BLaER1 (cell line): ENCODE measurements around the gene SCT.

Source experiments
- H3K27ac ChIP-seq: shearing (Covaris generic); formaldehyde crosslinking; 2 replicates; pipeline ENCODE4 v1.8.1; 2022
- H3K27me3 ChIP-seq: shearing (Covaris generic); formaldehyde crosslinking; 2 replicates; pipeline ENCODE4 v1.8.1; 2022
- H3K36me3 ChIP-seq: shearing (Covaris generic); formaldehyde crosslinking; 2 replicates; pipeline ENCODE4 v1.8.1; 2022
- H3K4me1 ChIP-seq: shearing (Covaris generic); formaldehyde crosslinking; 2 replicates; pipeline ENCODE4 v1.8.1; 2022
- H3K4me2 ChIP-seq: shearing (Covaris generic); formaldehyde crosslinking; 2 replicates; pipeline ENCODE4 v1.8.1; 2022
- H3K4me3 ChIP-seq: shearing (Covaris generic); formaldehyde crosslinking; 2 replicates; pipeline ENCODE4 v1.8.1; 2022
- H3K9ac ChIP-seq: shearing (Covaris generic); formaldehyde crosslinking; 2 replicates; pipeline ENCODE4 v1.8.1; 2022
- H3K9me3 ChIP-seq: shearing (Covaris generic); formaldehyde crosslinking; 2 replicates; pipeline ENCODE4 v1.8.1; 2022
- H4K20me1 ChIP-seq: shearing (Covaris generic); formaldehyde crosslinking; 2 replicates; pipeline ENCODE4 v1.8.1; 2022
- Cebpa-rat ChIP-seq: shearing (Covaris generic); IDR thresholded peaks from 2 replicates; pipeline ENCODE4 v1.8.1; 2022

SCT gene

DNA sequence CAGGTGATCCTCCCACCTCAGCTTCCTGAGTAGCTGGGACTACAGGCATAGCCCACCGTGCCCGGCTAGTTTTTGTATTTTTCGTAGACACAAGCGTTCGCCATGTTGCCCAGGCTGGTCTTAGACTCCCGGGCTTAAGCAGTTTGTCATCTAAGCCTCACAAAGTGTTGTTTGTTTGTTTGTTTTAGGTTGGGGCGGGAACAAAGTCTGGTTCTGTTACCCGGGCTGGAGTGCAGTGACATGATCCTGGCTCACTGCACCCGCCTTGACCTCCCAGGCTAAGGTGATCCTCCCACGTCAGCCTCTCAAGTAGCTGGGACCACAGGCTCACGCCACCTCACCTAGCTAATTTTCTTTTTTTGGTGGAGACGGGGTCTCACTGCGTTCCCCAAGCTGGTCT is 23.8 kb downstream of the SCT start:
- Histone ChIP-seq H3K9me3 (no peaks in the 10 kb centered on the region), H3K4me2 (no peak overlapping the region), H3K4me1 (peaks cover 7% of the 10 kb centered on the region), H3K36me3 (peaks cover 100% of the 10 kb centered on the region), H4K20me1 (peaks cover 96% of the 10 kb centered on the region), H3K27ac (no peak overlapping the region), H3K9ac (no peak overlapping the region), H3K4me3 (no peak overlapping the region), H3K27me3 (no peaks in the 10 kb centered on the region)
- TF ChIP-seq Cebpa-rat, result no peak

DNA sequence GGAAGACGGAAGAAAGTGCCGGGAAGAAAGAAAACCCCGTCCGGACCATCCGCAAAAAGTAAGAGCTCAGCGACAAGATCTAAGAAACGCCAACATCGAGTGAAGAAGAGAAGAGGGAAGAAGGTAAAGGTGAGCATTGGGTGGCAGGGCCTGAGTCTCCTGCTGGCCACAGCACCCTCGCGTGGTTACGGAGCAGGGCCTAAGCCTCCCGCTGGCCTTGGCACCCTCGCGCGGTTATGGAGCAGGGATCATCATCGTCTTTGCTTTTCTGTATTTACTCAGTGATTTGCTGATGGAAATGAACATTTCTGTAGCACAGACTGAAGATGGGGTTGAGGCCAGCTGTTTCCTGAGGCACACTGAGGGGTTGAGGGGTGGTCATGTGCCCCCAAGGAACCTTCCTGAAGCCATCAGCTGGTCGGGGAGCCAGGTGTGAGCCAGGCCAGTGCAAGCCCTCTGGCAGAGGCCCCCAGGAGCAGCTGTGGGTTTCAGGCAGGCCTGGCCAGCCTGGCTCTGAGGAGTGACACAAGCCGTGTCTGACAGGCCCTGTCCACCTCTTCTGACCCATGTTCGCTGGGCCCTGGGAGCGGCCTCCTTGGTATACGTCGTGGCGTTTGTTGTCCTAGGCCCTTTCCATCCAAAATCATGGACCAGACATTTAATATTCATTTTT is 25.3 kb downstream of the SCT start:
- Histone ChIP-seq H3K4me2 (no peak overlapping the region), H3K9ac (no peak overlapping the region), H4K20me1 (peaks cover 94% of the 10 kb centered on the region), H3K27me3 (no peaks in the 10 kb centered on the region), H3K27ac (no peak overlapping the region), H3K4me1 (no peaks in the 10 kb centered on the region), H3K9me3 (no peaks in the 10 kb centered on the region), H3K4me3 (no peak overlapping the region), H3K36me3 (peaks cover 99% of the 10 kb centered on the region)
- no peak for TF ChIP-seq Cebpa-rat

DNA sequence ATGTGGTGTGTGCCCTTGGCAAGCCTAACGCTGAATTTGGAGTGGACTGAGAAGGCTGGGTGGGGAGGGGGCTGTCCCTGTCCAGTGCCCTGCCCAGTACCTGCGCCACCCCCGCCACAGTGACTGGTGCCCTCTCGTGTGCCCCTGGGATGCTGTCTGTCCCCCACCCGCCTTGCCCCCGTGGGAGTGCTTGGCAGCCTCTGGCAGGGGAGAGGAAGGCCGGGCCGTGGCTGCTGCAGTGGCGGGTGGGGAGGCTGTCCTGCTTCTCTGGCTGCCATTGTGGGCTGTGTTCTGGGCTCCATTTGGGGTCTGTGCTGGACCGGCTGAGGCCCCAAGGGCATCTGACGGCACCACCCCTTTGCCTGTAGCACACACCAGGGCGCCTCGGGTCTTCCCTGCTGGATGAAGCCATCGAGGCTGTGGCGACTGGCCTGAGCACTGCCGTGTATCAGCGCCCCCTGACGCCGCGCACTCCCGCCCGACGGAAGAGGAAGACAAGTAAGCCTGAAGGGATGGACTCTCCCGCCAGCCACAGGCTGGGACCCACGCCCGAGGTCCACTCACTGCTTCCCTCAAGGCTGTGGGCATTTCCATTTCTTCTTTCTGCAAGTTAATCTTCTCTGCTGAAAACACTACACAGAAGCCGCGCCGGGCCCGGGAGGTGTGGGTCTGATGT is 28.8 kb downstream of the SCT start:
- H3K4me2 ChIP-seq, result no peak overlapping the region
- no peak overlapping the region for H3K4me3 ChIP-seq
- peaks cover 99% of the 10 kb centered on the region for H3K36me3 ChIP-seq
- no peak overlapping the region for H3K27ac ChIP-seq
- no peaks in the 10 kb centered on the region for H3K27me3 ChIP-seq
- no peak overlapping the region for H3K9ac ChIP-seq
- TF ChIP-seq Cebpa-rat, result no peak
- no peaks in the 10 kb centered on the region for H3K4me1 ChIP-seq
- H4K20me1 ChIP-seq, result peaks cover 94% of the 10 kb centered on the region
- no peaks in the 10 kb centered on the region for H3K9me3 ChIP-seq

DNA sequence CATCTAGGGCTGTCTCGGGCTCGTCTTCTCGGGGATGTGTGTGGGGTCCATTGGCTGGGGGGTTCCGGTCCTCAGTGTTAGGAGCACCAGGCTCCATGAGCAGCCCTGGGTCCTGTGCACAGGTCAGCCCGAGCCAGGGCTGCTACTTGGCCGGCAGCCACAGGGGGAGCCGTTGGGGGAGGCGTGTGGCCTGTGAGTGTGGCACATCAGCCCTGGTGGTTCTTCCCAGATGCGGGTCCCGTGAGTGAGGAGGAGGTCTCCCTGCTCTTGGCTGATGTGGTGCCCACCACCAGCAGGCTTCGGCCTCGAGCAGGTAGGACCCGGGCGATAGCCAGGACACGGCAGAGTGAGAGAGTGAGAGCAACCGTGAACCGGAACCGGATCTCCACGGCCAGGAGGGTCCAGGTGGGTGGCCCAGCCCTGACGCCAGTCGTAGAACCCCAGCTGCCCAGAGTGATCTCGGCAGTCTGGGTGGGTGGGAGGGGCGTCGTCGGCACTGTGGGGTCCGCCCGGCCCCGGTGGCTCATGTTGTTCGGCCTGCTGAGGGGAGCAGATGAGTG is 29.7 kb downstream of the SCT start:
- Histone ChIP-seq H4K20me1 (peaks cover 94% of the 10 kb centered on the region), H3K9ac (no peak overlapping the region), H3K36me3 (peaks cover 99% of the 10 kb centered on the region), H3K4me3 (no peak overlapping the region), H3K4me2 (no peak overlapping the region), H3K27me3 (no peaks in the 10 kb centered on the region), H3K27ac (no peak overlapping the region), H3K4me1 (no peaks in the 10 kb centered on the region), H3K9me3 (no peaks in the 10 kb centered on the region)
- no peak for TF ChIP-seq Cebpa-rat

DNA sequence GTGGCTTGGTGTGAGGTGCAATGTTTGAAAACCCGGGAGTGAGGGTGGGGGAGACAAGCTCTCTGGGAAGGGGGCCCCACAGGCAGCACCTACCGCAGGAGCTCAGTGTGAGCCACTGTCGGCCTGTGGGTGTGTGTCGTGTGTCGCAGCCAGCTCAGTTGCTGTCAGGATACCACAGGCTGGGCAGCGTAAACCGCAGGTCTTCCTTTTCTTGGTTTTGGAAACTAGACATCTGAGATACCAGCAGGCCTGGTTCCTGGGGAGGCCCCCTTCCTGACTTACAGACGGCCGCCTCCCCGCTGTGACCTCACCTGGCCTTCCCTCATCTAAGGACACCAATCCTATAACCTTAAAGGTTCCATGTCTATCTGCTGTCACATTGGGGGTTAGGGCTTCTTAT is 30.6 kb downstream of the SCT start:
- Histone ChIP-seq H4K20me1 (peaks cover 93% of the 10 kb centered on the region), H3K9me3 (no peaks in the 10 kb centered on the region), H3K4me1 (no peaks in the 10 kb centered on the region), H3K27me3 (no peaks in the 10 kb centered on the region), H3K27ac (no peak overlapping the region), H3K9ac (no peak overlapping the region), H3K36me3 (peaks cover 98% of the 10 kb centered on the region), H3K4me3 (no peak overlapping the region), H3K4me2 (no peak overlapping the region)
- TF ChIP-seq Cebpa-rat, result no peak

DNA sequence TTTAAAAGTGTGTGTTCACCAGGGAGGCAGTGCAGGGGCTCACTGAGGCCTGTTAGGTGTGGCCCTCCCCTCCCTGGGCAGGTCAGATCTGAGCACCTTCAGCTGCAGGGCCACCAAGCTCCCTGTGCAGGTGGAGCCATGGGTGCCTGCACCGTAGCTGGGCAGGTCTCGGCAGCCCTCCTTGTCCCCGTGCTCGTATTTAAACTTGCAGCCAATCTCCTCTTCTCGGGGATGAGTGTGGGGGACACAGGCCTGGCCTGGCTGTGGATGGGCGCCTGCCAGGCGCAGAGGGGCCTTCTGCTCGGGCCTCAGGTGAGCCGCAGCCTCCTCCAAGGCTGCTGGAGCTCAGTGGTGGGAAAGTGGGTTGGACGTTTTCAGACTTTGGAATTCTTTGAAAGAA is 31.6 kb downstream of the SCT start:
- H3K36me3 ChIP-seq, result peaks cover 98% of the 10 kb centered on the region

DNA sequence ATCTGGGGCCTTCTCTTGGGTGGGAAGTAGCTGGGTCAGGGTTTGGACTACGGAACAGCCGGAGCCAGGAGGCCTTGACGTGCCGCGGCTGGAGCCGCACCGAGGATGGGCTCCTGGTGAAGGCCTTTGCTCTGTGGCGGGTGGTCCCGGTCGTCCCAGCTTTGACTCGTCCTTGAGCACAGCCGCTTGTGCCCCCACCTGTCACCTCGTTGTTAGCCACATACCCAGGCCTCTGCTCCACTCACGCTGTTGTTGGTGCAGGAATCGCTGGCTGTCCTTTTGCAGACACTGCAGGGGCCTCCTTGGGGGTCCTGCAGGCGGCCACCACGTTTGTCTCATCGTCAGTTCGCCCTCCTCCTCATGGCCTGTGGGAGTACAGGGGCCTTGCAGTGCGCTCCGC is 33.6 kb downstream of the SCT start:
- H3K27ac ChIP-seq, result no peak overlapping the region
- no peaks in the 10 kb centered on the region for H3K9me3 ChIP-seq
- no peak overlapping the region for H3K4me2 ChIP-seq
- TF ChIP-seq Cebpa-rat, result no peak
- peaks cover 98% of the 10 kb centered on the region for H3K36me3 ChIP-seq
- H3K4me1 ChIP-seq, result no peaks in the 10 kb centered on the region
- H4K20me1 ChIP-seq, result peaks cover 98% of the 10 kb centered on the region
- no peak overlapping the region for H3K4me3 ChIP-seq
- no peaks in the 10 kb centered on the region for H3K27me3 ChIP-seq
- H3K9ac ChIP-seq, result no peak overlapping the region

More for the DNA sequence above, 31.6 kb downstream of the SCT start:
- Histone ChIP-seq H3K27me3 (no peaks in the 10 kb centered on the region), H3K27ac (no peak overlapping the region), H3K4me1 (no peaks in the 10 kb centered on the region), H3K9ac (0 out of 2 replicates have a peak overlapping the region, but pooled peaks have one; percentile 15), H3K4me3 (no peak overlapping the region), H3K4me2 (no peak overlapping the region), H3K9me3 (no peaks in the 10 kb centered on the region), H4K20me1 (peaks cover 96% of the 10 kb centered on the region)
- TF ChIP-seq Cebpa-rat, result no peak

DNA sequence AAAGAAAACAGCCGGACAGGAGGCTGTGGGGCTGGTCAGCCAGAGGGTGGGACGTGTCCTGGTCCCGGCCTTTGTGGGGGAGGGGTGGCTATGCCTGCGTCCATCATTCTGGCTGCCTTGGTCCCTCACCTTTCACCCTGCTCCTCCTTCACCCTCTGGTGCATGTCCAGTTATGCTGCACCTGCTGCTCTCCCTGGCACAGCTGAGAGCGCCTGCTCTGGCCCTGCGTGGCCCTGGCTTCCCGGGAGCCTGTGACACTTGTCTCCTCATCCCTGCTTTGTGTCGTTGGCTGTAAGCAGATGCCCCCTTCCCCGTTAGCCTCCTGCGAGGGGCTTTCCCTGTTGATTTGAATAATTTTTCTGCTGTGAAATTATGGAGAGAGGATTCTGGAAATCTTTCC is 34.1 kb downstream of the SCT start:
- H3K4me1 ChIP-seq, result no peaks in the 10 kb centered on the region
- H3K4me3 ChIP-seq, result no peak overlapping the region
- peaks cover 98% of the 10 kb centered on the region for H3K36me3 ChIP-seq
- peaks cover 98% of the 10 kb centered on the region for H4K20me1 ChIP-seq
- H3K27me3 ChIP-seq, result no peaks in the 10 kb centered on the region
- no peak for TF ChIP-seq Cebpa-rat
- no peak overlapping the region for H3K27ac ChIP-seq
- H3K9me3 ChIP-seq, result no peaks in the 10 kb centered on the region
- no peak overlapping the region for H3K9ac ChIP-seq
- H3K4me2 ChIP-seq, result no peak overlapping the region

DNA sequence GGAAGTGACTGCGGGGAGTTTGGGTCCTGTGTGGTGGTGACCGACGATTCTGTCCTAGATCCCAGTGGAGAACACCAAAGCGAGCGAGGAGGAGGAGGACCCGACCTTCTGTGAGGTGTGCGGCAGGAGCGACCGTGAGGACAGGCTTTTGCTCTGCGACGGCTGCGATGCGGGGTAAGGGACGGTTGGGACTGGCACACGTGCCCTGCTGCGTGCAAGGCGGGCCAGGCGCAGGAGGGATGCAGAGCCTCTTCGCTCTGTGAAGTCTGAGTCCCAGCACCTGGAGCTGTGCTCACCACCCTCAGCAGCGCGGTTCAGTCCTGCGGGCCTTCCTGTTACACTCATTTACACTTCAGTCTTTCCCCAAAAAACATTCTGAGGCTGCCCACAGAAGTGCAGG is 34.5 kb downstream of the SCT start:
- Histone ChIP-seq H3K9ac (no peak overlapping the region), H3K27me3 (no peaks in the 10 kb centered on the region), H3K36me3 (peaks cover 98% of the 10 kb centered on the region), H4K20me1 (peaks cover 98% of the 10 kb centered on the region), H3K4me3 (no peak overlapping the region), H3K27ac (no peak overlapping the region), H3K4me2 (no peak overlapping the region), H3K4me1 (no peaks in the 10 kb centered on the region), H3K9me3 (no peaks in the 10 kb centered on the region)
- TF ChIP-seq Cebpa-rat, result no peak

DNA sequence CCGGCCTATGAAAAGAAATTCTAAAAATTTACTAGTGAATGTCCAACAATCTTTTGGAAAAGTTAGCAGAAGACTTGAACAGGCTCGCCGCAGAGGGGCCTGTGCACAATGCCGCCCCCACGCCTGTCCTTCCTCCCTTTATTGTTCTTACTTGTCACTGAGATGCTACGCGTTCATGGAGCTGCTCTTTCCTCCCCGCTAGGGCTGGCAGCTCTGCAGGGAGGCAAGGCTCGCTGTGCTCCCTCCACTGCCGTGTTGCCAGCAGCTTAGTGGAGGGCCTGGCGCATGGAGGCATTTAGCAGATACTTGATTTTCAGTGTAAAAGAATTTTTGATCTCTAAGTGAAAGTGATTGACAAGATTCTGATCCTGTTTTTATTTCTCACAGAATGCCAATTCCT is 36.0 kb downstream of the SCT start:
- H3K27ac ChIP-seq, result no peak overlapping the region
- H3K4me1 ChIP-seq, result no peaks in the 10 kb centered on the region
- H3K9ac ChIP-seq, result no peak overlapping the region
- H3K4me2 ChIP-seq, result no peak overlapping the region
- H3K9me3 ChIP-seq, result no peaks in the 10 kb centered on the region
- H3K27me3 ChIP-seq, result no peaks in the 10 kb centered on the region
- no peak for TF ChIP-seq Cebpa-rat
- H4K20me1 ChIP-seq, result peaks cover 99% of the 10 kb centered on the region
- H3K4me3 ChIP-seq, result no peak overlapping the region
- peaks cover 99% of the 10 kb centered on the region for H3K36me3 ChIP-seq
